Retinal pigment epithelial cell (primary cell): ENCODE data around the gene NBEAL2.

ENCODE experiments used
- DNase-seq: peaks from one replicate; pipeline ENCODE4 v3.0.0-alpha.2; 2010; ENCODE audit warnings: low read depth
- H3K4me3 ChIP-seq: 2 replicates; pipeline ENCODE4 v1.5.1; 2011; ENCODE audit warnings: mild to moderate bottlenecking, low read length, control low read depth, moderate library complexity
- TF ChIP-seq, protein P1 (sequence below): conservative IDR thresholded peaks from 2 replicates; pipeline ENCODE4 v1.5.1; 2011; ENCODE audit warnings: low read depth, low read length, control low read depth, inconsistent platforms

The NBEAL2 gene

GRCh38 chr3:47057212-47057671 lies 77.8 kb downstream of the NBEAL2 start:
- H3K4me3 ChIP-seq, result no peak overlapping the region
- DNase-seq, result no peak
- TF ChIP-seq, protein P1, sequence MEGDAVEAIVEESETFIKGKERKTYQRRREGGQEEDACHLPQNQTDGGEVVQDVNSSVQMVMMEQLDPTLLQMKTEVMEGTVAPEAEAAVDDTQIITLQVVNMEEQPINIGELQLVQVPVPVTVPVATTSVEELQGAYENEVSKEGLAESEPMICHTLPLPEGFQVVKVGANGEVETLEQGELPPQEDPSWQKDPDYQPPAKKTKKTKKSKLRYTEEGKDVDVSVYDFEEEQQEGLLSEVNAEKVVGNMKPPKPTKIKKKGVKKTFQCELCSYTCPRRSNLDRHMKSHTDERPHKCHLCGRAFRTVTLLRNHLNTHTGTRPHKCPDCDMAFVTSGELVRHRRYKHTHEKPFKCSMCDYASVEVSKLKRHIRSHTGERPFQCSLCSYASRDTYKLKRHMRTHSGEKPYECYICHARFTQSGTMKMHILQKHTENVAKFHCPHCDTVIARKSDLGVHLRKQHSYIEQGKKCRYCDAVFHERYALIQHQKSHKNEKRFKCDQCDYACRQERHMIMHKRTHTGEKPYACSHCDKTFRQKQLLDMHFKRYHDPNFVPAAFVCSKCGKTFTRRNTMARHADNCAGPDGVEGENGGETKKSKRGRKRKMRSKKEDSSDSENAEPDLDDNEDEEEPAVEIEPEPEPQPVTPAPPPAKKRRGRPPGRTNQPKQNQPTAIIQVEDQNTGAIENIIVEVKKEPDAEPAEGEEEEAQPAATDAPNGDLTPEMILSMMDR, result no peak
